Lung (tissue), 12 donors: Measurements from ENCODE around the gene KERA. TPM values are rescaled to one million over a fixed set of nuclear protein-coding genes. Genes with fewer than 3 reads are reported as not detected.

ENCODE experiments used
- ATAC-seq: fragments of 200-7000 bp; cut with Tn5 transposase; one replicate; pipeline ENCODE4 v1.9.1; 2020; ENCODE audit warnings: moderate number of reproducible peaks; ENCODE audit not compliant: insufficient read depth, low FRiP score
- DNase-seq, 3 donors: peaks; one replicate each; pipeline ENCODE4 v3.0.0-alpha.2; 2013 to 2017
- H3K27ac ChIP-seq, 2 donors: one replicate each; pipeline ENCODE4 v1.5.1; 2013; ENCODE audit warnings: mild to moderate bottlenecking in 2 of 2, moderate library complexity in 2 of 2, control low read depth in 1 of 2, inconsistent platforms in 1 of 2, low read depth in 1 of 2, low read length in 1 of 2
- H3K27me3 ChIP-seq, 3 donors: one replicate each; pipeline ENCODE4 v1.5.1; 2013; ENCODE audit warnings: low read length in 2 of 3; ENCODE audit not compliant: control insufficient read depth in 3 of 3, insufficient read depth in 3 of 3
- H3K36me3 ChIP-seq, 4 donors: one replicate each; pipeline ENCODE4 v1.5.1; 2013; ENCODE audit warnings: low read length in 4 of 4, mild to moderate bottlenecking in 1 of 4, moderate library complexity in 1 of 4; ENCODE audit not compliant: control insufficient read depth in 4 of 4, insufficient read depth in 4 of 4
- H3K4me1 ChIP-seq, 5 donors: one replicate each; pipeline ENCODE4 v1.5.1; 2013; ENCODE audit warnings: low read length in 5 of 5, mild to moderate bottlenecking in 2 of 5, moderate library complexity in 1 of 5; ENCODE audit not compliant: control insufficient read depth in 5 of 5, insufficient read depth in 5 of 5
- H3K4me3 ChIP-seq: one replicate; pipeline ENCODE4 v1.5.1; 2013; ENCODE audit warnings: mild to moderate bottlenecking, control low read depth, moderate library complexity
- H3K9ac ChIP-seq, 2 donors: one replicate each; pipeline ENCODE4 v1.5.1; 2013; ENCODE audit warnings: low read length in 2 of 2, control low read depth in 1 of 2; ENCODE audit not compliant: insufficient read depth in 1 of 2
- H3K9me3 ChIP-seq, 4 donors: one replicate each; pipeline ENCODE4 v1.5.1; 2013; ENCODE audit warnings: low read length in 3 of 4, mild to moderate bottlenecking in 1 of 4, moderate library complexity in 1 of 4; ENCODE audit not compliant: control insufficient read depth in 4 of 4, insufficient read depth in 3 of 4
- WGBS, 2 donors: extraction: QIAGEN DNeasy Blood & Tissue Kit; methylation state at CpG; one replicate each; pipeline ENCODE4 v1.1.7; 2013; 5-methylcytosine and 5-hydroxymethylcytosine counted together
- polyA plus RNA-seq, 2 donors: library from polyadenylated mRNA; stranded (reverse); fragments of 200-250 nt; gene quantifications; one replicate each; pipeline ENCODE4 v1.2.1, GENCODE V29; 2013
- total RNA-seq, 2 donors: library from RNA; depleted of rRNA in 1 of 2; stranded (reverse); fragments of >200 nt in 1 of 2; gene quantifications; one replicate each; pipeline ENCODE4 v1.2.1, GENCODE V29; 2014 to 2021
- TF ChIP-seq, protein P1 (sequence below): IDR thresholded peaks from 2 replicates; pipeline ENCODE4 v1.5.1; 2012; ENCODE audit warnings: mild to moderate bottlenecking; ENCODE audit errors: control extremely low read depth, extremely low read depth
- donor health status: control.
- donor health status: control.
- donor health status: Bipolar disorder and iron deficiency.
- donor health status: healthy.
- donor health status: DM: yes; HTN: yes; CAD: no.

The KERA gene
- total and polyA plus RNA-seq, 4 donors, result 0.26 TPM; not detected in 3

DNA sequence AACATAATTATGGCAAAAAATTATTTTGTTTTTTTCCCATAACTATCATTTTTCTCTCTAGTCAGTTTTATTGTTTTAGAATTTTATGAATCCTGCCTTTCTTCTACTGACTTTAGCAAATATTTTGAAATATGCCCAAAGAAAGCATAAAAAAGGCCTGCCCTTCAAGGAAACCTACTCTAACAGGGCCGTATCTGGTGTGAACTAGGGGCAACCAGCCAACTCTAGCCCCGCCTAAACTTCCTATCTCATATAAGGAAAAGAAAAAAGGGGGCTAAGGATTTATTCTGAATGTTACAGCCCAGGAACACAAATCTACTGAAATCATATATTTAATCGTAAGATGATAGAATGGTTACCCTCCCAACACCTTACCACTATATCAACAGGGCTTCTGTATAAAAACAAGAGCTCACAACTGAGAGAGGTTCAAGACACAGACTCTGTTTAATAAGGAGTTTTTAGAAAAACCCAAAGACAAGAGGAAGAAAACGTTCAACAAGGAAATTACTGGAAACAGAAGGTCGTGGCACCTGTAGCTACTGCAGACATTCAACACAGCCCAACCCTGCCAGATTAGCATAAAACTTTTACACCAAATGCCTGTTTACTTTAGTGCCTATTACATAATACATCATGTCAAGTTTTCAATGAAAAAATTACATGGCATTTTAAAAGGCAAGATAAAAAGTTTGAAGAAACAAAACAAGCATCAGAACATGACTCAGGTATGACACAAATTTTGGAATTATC is 40.1 kb downstream of the KERA start:
- TF ChIP-seq, protein P1, sequence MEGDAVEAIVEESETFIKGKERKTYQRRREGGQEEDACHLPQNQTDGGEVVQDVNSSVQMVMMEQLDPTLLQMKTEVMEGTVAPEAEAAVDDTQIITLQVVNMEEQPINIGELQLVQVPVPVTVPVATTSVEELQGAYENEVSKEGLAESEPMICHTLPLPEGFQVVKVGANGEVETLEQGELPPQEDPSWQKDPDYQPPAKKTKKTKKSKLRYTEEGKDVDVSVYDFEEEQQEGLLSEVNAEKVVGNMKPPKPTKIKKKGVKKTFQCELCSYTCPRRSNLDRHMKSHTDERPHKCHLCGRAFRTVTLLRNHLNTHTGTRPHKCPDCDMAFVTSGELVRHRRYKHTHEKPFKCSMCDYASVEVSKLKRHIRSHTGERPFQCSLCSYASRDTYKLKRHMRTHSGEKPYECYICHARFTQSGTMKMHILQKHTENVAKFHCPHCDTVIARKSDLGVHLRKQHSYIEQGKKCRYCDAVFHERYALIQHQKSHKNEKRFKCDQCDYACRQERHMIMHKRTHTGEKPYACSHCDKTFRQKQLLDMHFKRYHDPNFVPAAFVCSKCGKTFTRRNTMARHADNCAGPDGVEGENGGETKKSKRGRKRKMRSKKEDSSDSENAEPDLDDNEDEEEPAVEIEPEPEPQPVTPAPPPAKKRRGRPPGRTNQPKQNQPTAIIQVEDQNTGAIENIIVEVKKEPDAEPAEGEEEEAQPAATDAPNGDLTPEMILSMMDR, result no peak
- Histone ChIP-seq H3K36me3 (no peaks in the 10 kb centered on the region), H3K9me3 (peaks cover 0 to 10% (median 0%) of the 10 kb centered on the region in 4 donors), H3K4me1 (no peaks in the 10 kb centered on the region), H3K9ac (no peak overlapping the region), H3K27me3 (no peaks in the 10 kb centered on the region), H3K4me3 (no peak overlapping the region), H3K27ac (no peak overlapping the region)
- ATAC-seq (no peak), DNase-seq (no peak)
- WGBS, 2 donors, result 53 to 56% methylated on average over 5 of the region's 5 CpGs

DNA sequence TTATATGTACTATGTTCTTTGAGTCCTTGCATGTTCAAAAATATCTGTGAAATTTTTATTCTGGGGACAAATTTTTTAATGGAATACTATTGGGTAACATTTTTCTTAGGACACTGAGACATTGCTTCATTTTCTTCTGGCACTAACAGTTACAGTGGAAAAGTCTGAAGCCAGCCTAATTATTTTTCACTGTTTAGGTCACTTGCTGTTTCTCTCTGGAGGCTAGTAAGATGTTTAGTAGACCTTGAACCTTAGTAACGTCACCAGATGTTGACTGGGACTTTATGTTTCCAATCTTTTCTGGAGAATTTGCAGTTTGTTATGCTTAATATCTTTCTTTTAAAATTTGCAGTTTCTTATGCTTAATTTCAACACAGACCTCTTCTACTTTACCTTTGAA is 40.8 kb downstream of the KERA start:
- H3K4me3 ChIP-seq, result no peak overlapping the region
- WGBS, 2 donors, result 77 to 89% methylated on average over 1 of the region's 1 CpG
- H3K27me3 ChIP-seq, result no peaks in the 10 kb centered on the region
- TF ChIP-seq, protein P1, result no peak
- no peaks in the 10 kb centered on the region for H3K4me1 ChIP-seq
- H3K36me3 ChIP-seq, result no peaks in the 10 kb centered on the region
- no peak overlapping the region for H3K9ac ChIP-seq
- peak in 1 of 3 donors; percentile 23 for DNase-seq
- peaks cover 0 to 10% (median 0%) of the 10 kb centered on the region in 4 donors for H3K9me3 ChIP-seq
- no peak overlapping the region for H3K27ac ChIP-seq
- no peak for ATAC-seq

DNA sequence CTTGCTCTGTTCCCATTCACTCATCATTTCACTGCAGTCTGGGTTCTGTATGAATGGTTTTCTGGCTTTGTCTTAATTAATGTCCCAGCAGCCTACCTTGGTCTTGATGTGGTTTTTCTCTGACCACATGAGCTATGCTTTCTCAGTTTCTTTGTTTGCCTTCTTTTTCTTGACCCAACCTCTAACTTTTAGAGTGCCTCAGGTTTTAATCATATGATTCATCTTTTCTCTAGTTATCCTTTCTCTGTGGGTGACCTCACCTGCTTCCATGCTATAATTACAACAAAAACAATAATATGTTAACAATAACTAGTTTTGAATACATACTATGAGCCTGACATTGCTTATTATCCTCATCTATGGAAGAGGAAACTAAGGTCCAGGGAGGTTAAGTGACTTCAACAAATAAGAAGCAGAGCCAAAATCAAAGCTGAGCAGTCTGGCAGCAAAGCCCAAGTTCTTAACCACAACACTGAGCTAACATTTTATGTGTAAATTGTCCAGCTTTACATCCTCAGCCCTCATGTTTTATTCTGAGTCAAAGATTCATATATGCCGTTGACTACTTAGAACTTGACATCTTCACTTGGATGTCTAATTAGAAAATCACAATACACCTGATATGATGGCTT is 48.4 kb downstream of the KERA start:
- Histone ChIP-seq H3K4me3 (no peak overlapping the region), H3K4me1 (peaks cover 0 to 6% (median 0%) of the 10 kb centered on the region in 5 donors), H3K27me3 (no peaks in the 10 kb centered on the region), H3K9me3 (peaks cover 0 to 4% (median 0%) of the 10 kb centered on the region in 4 donors), H3K36me3 (no peaks in the 10 kb centered on the region), H3K9ac (no peak overlapping the region), H3K27ac (no peak overlapping the region)
- ATAC-seq, result no peak
- WGBS, 2 donors, result 63 to 70% methylated on average over 1 of the region's 1 CpG
- TF ChIP-seq, protein P1, result no peak
- DNase-seq, result peak in 1 of 3 donors; percentile 30
